Measurements from ENCODE around the gene SOX14.

The SOX14 gene

DNA sequence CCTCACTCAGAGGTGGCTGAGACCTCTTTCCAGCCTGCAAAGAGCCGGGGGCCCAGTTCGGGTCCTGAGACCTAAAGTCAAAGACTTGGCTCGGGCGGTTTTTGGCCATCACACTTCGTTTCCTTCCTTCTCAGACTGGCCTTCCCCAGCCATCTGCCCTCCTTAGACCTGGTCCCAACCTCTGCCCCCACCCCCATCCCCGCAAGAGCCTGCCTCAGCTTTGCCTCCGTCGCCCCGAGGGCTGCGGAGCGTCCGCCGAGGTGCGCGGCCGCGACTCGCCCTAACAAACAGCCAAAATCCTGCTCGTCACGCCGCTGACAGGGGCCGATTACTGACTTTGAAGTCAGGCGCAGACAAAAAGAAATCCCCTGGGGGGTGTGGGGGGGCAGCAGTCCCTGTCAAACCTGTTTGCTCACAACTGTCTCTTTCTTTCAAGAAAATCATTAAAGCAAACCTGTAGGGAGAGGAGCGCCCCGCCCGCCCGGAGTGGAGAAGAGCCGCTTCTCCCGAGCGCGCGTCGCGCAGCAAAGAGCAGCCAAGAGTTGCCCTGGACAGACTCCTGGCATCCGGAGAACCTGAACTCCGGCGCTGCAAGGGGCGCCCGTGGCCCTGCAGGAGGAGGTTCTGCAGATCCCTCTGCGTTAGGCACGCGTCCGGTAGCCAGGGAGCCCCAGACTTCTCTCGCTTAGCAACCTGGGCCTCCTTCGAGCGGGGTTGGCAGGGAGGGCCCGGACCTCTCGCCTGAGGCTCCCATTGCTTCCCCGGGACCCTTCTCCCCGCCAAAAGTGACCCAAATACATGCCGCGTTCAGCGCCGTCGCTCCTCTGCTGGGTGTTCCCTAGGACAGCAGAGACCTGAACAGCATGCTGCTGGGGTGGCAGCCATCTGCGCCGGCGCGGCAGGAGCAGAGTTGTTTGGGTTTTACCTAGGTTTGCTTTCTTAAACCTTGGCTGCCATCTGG is 4.5 kb downstream of the SOX14 start:
- DNase-seq (ENCODE audit: low read depth in 4 of 4, low spot score in 1 of 4): no peak

DNA sequence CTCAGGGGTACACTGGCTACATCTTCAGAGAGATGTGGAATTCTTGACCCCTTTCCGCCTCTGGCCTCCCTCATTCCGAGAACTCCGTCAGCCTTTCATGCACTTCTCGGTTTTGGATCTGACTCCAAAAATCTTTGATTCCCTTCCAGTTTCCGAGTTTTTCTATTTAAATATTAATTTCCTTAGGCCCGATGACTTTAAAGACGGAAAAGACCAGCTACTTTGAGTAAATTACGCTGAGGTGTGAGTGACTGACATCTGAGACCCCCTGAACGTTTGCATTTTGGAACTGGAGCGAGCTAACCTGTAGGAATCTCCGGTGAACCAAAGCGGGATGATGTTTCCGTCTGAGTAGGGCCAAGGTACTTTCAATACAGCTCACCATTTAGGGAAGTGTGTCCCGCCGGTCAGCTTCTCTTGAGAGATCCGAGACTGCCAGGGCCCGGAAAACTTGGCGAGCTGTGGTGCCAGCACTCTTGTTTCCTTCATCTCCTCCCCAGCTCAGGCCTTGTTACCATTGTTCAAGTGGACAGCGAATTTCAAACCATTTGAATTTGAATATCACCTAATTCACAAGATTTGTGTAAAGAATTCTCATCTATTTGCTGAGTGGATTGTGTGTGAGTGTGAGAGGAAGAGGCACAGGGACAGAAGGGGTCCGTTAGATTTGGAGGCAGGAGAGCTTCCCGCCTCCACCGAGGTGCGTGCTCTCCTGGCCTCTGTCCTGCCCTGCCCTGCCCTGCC is 5.4 kb downstream of the SOX14 start:
- DNase-seq (ENCODE audit: low read depth in 4 of 4, low spot score in 1 of 4): no peak

DNA sequence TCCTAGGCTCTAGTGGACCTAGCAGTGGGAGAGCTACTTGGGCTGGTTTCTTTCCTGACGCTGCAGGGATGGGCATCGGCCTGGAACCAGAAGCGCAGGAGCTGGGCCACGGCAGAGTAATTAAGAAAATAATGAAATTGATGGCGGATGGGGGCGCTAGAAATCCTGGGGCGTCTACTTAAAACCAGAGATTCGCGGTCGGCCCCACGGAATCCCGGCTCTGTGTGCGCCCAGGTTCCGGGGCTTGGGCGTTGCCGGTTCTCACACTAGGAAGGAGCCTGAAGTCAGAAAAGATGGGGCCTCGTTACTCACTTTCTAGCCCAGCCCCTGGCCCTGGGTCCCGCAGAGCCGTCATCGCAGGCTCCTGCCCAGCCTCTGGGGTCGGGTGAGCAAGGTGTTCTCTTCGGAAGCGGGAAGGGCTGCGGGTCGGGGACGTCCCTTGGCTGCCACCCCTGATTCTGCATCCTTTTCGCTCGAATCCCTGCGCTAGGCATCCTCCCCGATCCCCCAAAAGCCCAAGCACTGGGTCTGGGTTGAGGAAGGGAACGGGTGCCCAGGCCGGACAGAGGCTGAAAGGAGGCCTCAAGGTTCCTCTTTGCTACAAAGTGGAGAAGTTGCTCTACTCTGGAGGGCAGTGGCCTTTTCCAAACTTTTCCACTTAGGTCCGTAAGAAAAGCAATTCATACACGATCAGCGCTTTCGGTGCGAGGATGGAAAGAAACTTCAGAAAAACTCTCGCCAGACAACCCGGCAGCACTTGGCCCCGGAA is 6.1 kb downstream of the SOX14 start:
- no peak for DNase-seq (ENCODE audit: low read depth in 4 of 4, low spot score in 1 of 4)

DNA sequence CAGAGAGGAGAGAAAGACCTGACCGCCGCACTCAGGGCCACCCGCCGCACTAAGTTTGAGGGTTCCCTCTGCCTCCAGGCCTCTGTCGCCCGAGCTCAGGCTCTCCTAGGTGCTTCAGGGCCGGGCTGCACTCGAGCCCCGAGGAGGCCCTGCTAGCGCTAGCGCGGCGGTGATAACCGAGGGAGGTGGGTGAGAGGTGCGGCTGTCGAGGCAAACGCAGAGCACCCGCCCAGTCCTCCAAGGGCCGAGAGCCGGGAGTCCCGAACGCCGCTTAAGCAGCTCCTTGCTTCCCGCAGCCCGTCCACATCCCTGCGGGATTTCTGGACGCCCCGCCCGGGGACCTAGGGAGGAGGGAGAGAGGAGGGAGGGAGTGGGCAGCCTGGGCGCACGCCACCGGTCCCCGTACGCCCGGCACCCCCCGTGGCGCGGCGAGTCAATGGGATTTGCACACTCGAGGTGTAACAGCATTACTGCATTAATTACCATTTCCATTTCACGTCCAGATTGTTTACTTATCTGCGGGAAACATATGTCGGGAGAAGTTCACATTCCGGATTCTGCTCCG is 6.8 kb downstream of the SOX14 start:
- DNase-seq (ENCODE audit: low read depth in 4 of 4, low spot score in 1 of 4): no peak

DNA sequence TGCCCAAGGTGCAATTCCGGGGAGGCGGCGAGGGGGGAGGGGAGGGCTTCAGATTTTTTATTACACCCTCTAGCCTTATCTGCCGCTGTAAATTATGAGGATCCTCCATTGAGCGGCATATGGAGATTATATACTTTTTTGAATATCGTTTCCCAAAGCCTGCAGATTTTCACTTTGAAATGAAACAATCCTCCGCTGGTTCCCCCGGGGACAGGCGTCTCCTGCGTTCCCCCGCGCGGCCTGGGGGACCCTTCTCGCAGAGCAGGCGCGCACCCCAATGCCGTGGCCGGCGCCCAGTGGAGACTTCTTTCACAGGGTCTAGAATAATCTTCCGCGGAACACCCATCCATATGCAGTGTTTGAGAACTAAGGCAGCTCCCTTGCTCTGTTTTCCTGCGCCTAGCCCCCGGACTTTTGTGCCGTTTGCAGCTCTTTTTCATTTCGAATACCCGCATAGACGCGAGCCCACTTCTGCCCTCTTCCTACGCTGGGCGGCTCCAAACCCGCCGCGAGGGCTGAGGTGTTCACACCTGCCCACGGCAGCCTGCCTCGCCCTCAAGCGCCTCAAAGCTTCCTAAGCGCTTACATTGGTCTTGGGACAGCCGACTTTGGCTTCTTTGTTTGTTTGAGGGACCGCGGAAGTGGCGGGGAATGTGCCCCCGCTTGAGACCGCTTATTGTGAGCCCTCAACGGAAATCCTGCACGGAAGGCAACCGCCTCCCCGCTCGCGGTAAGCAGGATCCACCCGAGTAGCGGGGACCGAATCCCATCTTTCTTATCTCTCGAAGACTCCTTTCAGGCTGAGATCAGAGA is 7.5 kb downstream of the SOX14 start:
- DNase-seq (ENCODE audit: low read depth in 4 of 4, low spot score in 1 of 4): no peak

DNA sequence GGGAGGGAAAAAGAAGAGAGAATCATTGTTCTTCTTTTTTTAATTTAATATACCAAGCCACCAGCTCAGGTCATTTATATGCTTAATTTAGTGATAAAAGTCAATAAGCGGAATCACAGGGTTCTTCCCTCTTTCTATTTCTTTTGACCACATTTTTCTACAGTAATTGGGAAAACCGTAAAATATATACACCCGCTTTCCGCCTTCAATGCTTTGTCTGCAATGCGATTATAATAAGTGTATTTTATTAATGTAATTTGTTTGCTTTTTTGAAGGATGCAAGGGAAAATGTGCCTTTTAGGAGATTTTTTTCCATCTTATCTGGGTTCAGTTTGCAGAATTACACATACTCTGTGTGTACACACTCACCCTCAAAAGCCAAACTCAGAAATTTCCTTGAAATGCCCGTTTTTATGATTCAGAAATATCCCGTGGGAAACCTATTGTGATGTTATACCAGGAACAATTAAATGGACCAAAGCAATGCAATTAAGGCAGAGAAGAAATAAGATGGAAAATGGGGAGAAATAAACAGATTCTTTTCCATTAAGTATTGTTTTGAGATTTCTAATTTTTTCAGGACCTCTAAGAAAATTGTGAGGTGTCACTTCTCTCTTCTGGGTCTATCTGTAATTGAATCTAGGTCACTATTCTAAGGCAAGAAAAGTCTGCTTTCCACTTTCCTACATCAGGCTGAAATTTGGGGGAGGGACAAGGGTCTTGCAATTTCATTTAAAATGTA is 8.3 kb downstream of the SOX14 start:
- no peak for DNase-seq (ENCODE audit: low read depth in 4 of 4, low spot score in 1 of 4)

DNA sequence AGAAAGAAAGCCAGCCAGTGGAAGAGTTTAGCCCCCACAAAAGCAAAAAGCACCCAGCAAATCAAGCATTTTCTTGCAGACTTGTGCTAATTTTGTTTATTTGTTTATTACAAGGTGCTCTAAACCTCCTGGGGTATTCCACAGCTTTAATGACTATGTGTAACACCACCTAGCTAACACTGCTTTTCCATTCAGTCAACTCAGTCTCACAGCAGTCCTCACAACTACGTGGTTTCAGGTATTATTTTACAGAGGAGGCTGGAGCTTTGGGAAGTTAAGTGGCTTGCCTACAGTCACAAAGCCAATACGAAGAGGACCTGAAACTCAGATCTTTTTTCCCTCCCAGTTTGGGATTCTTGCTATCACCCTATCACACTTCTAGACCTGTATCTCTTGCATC is 14.8 kb downstream of the SOX14 start:
- no peak for DNase-seq (ENCODE audit: low read depth in 4 of 4, low spot score in 1 of 4)

DNA sequence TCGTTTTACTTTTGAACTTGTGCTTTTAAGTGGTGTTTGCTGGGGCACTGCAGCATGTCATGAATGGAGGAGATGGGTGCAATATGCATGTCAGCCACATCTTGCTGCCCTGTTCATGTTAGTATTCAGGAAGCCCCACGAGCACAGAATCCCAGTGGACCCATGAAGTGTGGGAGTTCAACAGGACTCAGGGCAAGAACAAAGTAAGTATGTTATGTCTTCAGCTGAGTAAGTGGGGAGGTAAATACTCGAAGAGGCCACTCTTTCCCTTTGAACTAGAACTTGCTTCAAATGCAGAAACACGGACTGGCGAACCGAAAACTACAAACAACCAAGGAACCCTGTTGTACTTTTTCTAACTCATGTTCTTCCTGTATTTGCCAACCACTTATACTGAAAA is 23.4 kb downstream of the SOX14 start:
- no peak for DNase-seq (ENCODE audit: low read depth in 4 of 4, low spot score in 1 of 4)

DNA sequence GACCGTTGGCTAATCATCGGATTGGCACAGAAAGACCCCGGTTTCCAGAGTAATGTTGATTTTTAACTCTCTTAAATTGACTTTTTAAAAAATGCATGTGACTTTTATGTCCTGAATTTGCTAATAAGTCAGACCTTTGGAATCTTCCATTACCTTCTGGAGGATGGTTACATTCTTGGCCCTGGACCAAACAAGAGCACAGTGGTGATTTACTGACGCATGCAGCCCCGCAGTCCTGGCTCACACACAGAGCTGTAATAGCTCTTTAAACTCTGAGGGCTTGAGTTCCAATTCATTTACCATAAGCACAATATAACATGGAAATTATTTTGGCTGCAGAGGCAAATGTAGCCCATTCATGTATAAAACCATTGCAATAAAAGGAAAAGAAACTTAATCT is 25.1 kb downstream of the SOX14 start:
- no peak for DNase-seq (ENCODE audit: low read depth in 4 of 4, low spot score in 1 of 4)

DNA sequence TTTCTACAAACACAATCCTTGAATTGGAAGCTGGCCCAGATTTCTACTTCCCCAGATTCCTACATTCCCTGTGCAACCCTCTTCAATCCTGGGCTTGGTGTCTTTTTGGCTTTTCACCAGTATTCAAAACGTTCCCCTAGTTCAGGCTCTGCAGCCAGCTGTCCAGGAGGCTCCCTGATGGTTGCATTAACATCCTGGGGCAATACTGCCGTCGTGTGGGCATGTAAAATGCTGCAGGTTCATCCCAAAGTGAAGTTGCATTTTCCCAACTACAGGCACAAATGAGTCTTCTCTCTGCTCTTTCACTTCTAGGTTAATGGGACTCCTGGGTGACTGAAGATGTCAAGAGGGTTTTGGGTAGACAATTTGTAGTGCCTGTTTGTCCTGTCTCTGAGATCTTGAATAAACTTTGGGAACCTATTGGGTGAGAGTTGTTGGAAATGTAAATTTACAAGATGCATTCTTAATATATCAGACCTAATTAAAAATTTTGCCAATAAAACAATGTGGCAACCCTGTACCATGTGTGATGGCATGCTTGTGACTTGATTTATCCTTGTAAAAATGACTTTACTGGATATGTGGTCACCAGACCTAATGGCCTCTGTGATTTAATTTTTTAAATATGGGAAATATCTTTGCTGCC is 28.6 kb downstream of the SOX14 start:
- DNase-seq (ENCODE audit: low read depth in 4 of 4, low spot score in 1 of 4): no peak

DNA sequence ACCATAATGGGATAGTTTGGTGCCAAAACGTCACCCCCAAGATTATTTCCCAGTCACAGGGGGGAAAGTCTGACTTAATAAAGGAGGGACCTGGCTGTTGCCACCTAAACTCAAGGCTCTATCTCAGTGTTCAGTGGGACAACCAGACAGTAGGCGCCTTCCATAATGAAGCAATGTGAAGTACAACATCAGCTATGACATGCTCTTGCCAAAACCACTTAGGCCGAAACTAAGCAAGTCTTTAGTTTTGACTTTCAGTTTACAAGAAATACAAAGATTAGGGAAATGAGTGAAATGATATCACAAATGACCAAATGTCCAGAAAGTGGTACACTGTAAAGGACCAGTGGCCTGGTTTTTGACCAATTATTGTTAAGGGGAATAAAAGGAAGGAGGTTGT is 32.9 kb downstream of the SOX14 start:
- DNase-seq (ENCODE audit: low read depth in 4 of 4, low spot score in 1 of 4): no peak

DNA sequence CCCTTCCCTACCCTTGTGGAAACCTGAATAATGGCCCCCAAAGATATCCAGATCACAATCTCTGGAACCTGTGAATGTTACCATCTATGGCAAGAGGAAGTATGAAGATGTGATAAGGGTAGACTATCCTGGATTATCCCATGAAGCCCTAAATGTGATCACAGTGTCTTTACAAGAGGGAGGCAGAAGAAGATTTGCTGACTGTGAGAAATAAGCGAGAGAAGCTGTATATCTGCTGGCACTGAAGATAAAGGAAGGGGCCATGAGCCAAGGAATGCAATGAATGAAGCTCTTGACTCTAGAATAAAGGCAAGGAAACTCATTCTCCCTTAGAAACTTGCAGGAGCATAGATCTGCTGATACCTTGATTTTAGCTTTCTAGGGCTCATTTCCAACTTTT is 39.1 kb downstream of the SOX14 start:
- DNase-seq (ENCODE audit: low read depth in 4 of 4, low spot score in 1 of 4): no peak

DNA sequence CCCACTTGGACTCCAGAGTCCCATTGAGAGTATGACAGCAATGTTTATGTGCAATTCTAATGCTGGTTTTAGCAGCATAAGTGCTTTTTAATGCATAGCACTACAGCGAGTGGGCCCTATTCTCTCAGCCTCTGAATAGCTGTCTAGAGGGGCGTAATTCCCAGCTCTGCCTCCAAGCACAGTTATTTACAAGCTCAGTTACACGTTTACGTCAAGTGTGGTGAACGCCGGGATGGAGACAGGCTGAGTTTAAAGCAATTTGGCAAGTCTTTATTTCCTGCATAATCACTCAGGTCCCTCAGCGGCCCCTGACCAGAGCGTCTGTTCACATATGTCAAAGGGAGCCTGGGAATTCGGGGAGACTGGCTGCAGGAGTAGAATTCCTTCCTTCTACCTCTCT is 43.9 kb downstream of the SOX14 start:
- no peak for DNase-seq (ENCODE audit: low read depth in 4 of 4, low spot score in 1 of 4)

DNA sequence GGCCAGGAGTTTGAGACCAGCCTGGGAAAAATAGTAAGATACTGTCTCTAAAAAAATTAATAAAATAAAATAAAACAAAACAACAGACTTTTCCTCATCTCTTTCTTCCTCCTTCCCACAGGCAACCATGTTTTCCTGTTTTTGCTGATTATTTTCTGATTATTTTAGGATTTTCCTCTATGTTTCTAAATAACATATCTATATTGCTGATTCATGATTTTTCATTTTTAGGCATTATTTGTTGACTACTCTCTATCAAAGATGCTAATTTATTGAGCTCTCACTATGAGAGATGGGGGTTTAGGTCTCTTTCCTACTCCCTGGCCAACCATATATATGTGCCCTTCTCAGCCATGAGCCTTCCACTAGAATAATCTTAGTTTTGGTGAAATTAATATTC is 45.4 kb downstream of the SOX14 start:
- DNase-seq (ENCODE audit: low read depth in 4 of 4, low spot score in 1 of 4): no peak

DNA sequence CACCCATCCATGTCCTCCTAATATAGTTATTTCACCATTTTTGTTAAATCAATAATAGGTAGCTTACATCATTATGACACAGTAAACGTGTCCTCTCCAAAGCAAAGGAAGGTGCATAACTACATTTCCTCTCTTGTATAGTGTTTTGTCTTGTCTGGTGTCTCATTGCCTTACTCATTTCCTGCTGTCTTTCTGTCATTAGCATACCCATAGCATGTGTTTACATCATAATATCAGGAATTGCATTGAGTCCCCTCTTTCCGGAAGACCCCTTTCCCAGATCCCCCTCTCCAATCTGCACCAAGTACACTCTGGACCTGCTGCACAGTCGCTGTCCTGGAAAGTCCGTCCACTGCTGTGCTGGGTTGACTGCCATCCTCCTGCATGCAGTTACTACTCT is 47.9 kb downstream of the SOX14 start:
- DNase-seq (ENCODE audit: low read depth in 4 of 4, low spot score in 1 of 4): no peak

DNA sequence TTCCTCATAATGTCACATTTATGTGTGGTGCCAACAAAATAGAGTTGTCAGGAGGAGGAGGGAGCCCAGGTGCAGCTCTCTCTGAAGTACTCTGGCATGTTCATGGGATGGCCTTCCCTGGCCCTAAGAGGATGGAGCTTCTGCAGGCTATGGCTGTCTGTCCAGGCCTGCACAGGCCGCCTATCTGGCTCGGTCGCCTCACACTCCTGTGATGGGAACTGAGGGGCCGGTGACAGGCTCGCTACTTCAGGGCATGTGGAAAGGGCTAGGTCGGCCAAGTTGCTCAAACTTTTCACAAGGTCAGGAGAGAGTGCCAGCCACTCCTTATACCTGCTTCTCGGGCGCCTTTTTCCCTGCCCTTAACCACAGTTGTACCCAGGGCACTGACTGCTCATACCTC is 51.1 kb downstream of the SOX14 start:
- no peak for DNase-seq (ENCODE audit: low read depth in 4 of 4, low spot score in 1 of 4)

Measured in stimulated activated CD4-positive, alpha-beta T cell treated with anti-CD3 and anti-CD28 coated beads, Interleukin-1b, Interleukin-23, amount 100 ng/mL, for 24 hours (primary cell).